Measurements from ENCODE around the gene GRIK3. TPM values are rescaled to one million over a fixed set of nuclear protein-coding genes. Genes with fewer than 3 reads are reported as not detected.

The GRIK3 gene
- total RNA-seq, 1 donor from 2014 or later: 0.27 TPM

- no peak for TF ChIP-seq CTCF (IDR thresholded peaks at IDR 0.05)
- Histone ChIP-seq H3K9me3 (no peaks in the 10 kb centered on the region), H3K4me3 (no peak overlapping the region), H3K4me1 (no peaks in the 10 kb centered on the region), H3K36me3 (no peaks in the 10 kb centered on the region), H3K27me3 (ENCODE audit: low read depth) (peaks cover 14% of the 10 kb centered on the region), H3K27ac (no peak overlapping the region)
- intact Hi-C loops (cut with DNase I): no loop called here
- no peak for ATAC-seq
- DNase-seq: no peak
These were observed 267.8 kb downstream of the GRIK3 start for GRCh38 chr1:36766481-36766880.

- Histone ChIP-seq H3K4me3 (no peak overlapping the region), H3K4me1 (no peaks in the 10 kb centered on the region), H3K27ac (no peak overlapping the region), H3K27me3 (ENCODE audit: low read depth) (peaks cover 12% of the 10 kb centered on the region), H3K36me3 (no peaks in the 10 kb centered on the region), H3K9me3 (no peaks in the 10 kb centered on the region)
- no peak for TF ChIP-seq CTCF (IDR thresholded peaks at IDR 0.05)
- intact Hi-C loops (cut with DNase I): no loop called here
- DNase-seq: no peak
- ATAC-seq: no peak
These were observed 268.5 kb downstream of the GRIK3 start for GRCh38 chr1:36765785-36766300.

GRCh38 chr1:36764798-36765197 lies 269.5 kb downstream of the GRIK3 start:
- intact Hi-C loops (cut with DNase I): no loop called here
- no peaks in the 10 kb centered on the region for H3K36me3 ChIP-seq
- DNase-seq: no peak
- H3K4me1 ChIP-seq: no peaks in the 10 kb centered on the region
- H3K4me3 ChIP-seq: no peak overlapping the region
- TF ChIP-seq CTCF (IDR thresholded peaks at IDR 0.05): no peak
- no peak for ATAC-seq
- no peak overlapping the region for H3K27ac ChIP-seq
- no peaks in the 10 kb centered on the region for H3K9me3 ChIP-seq
- H3K27me3 ChIP-seq (ENCODE audit: low read depth): peaks cover 11% of the 10 kb centered on the region

- no peak overlapping the region for H3K27ac ChIP-seq
- peaks cover under 1% of the 10 kb centered on the region for H3K27me3 ChIP-seq (ENCODE audit: low read depth)
- no peaks in the 10 kb centered on the region for H3K36me3 ChIP-seq
- H3K4me1 ChIP-seq: no peaks in the 10 kb centered on the region
- no peak for DNase-seq
- intact Hi-C loops (cut with DNase I): no loop called here
- no peak for ATAC-seq
- H3K9me3 ChIP-seq: peaks cover 4% of the 10 kb centered on the region
- no peak for TF ChIP-seq CTCF (IDR thresholded peaks at IDR 0.05)
- H3K4me3 ChIP-seq: no peak overlapping the region
These were observed 270.5 kb downstream of the GRIK3 start for GRCh38 chr1:36763771-36764170.

- intact Hi-C loops (cut with DNase I): no loop called here
- DNase-seq (no peak), ATAC-seq (no peak)
- Histone ChIP-seq H3K4me3 (no peak overlapping the region), H3K27me3 (ENCODE audit: low read depth) (no peaks in the 10 kb centered on the region), H3K27ac (no peak overlapping the region), H3K4me1 (no peaks in the 10 kb centered on the region), H3K36me3 (no peaks in the 10 kb centered on the region), H3K9me3 (peaks cover 4% of the 10 kb centered on the region)
- no peak for TF ChIP-seq CTCF (IDR thresholded peaks at IDR 0.05)
These were observed 272.1 kb downstream of the GRIK3 start for GRCh38 chr1:36762174-36762573.

GRCh38 chr1:36761113-36761512 lies 273.2 kb downstream of the GRIK3 start:
- no peak for DNase-seq
- Histone ChIP-seq H3K4me3 (no peak overlapping the region), H3K9me3 (peaks cover 4% of the 10 kb centered on the region), H3K27ac (no peak overlapping the region), H3K4me1 (no peaks in the 10 kb centered on the region), H3K27me3 (ENCODE audit: low read depth) (no peaks in the 10 kb centered on the region), H3K36me3 (no peaks in the 10 kb centered on the region)
- no peak for ATAC-seq
- TF ChIP-seq CTCF (IDR thresholded peaks at IDR 0.05): no peak
- intact Hi-C loops (cut with DNase I): no loop called here

Measured in lower lobe of right lung (tissue), 2 donors.